Measurements from ENCODE around the gene IFNA5.

DNA sequence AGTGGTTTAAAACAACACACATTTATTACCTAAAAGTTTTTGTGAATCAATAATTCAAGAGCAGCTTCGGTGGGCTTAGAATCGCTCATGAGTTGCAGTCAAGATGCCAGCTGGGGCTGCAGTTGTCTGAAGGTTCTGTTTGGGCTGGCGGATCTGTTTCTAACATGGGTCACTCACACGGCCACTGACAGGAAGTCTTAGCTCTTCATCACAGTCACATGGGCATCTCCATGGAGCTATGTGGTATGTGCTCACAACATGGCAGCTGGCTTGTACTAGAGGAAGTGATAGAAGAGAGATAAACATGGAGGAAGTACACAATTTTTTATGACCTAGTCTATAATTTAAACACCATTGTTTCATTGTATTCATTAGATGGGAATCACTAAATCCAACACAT, 18.9 kb upstream of the IFNA5 start:
- TF ChIP-seq POLR2AphosphoS5 (IDR thresholded peaks at IDR 0.05; ENCODE audit: low read depth, low read length) (no peak), TAF1 (IDR thresholded peaks at IDR 0.05; ENCODE audit: borderline replicate concordance, low read depth, low read length) (no peak)

All from GM12892 (cell line).